OCI-LY1 (cell line): Measurements from ENCODE around the gene PTPRF.

Experiments
- H2AFZ ChIP-seq: fragments of 200-600 bp; sonication (generic), shearing (Covaris generic); 2 replicates; pipeline ENCODE4 v1.6.0; 2014; ENCODE audit warnings: antibody characterized with exemption, mild to moderate bottlenecking, low read length
- H3F3A ChIP-seq: fragments of 200-600 bp; sonication (generic), shearing (Covaris generic); 2 replicates; pipeline ENCODE4 v1.6.0; 2014; ENCODE audit warnings: mild to moderate bottlenecking, antibody characterized with exemption, low read length, moderate library complexity; ENCODE audit not compliant: insufficient read depth
- H3K27ac ChIP-seq: fragments of 200-600 bp; sonication (generic); 2 replicates; pipeline ENCODE4 v1.5.1; 2014; ENCODE audit warnings: low read length, mixed run types, mild to moderate bottlenecking, low read depth; ENCODE audit not compliant: poor library complexity, severe bottlenecking
- H3K27me3 ChIP-seq: fragments of 200-600 bp; sonication (generic); 2 replicates; pipeline ENCODE4 v1.6.0; 2014; ENCODE audit warnings: antibody characterized with exemption, mild to moderate bottlenecking, low read length, moderate library complexity; ENCODE audit not compliant: insufficient read depth
- H3K36me3 ChIP-seq: fragments of 200-600 bp; sonication (generic); 2 replicates; pipeline ENCODE4 v1.6.1; 2014; ENCODE audit warnings: mild to moderate bottlenecking, antibody characterized with exemption, low read length, moderate library complexity, mixed read lengths; ENCODE audit not compliant: insufficient read depth
- H3K4me1 ChIP-seq: fragments of 200-600 bp; sonication (generic); 2 replicates; pipeline ENCODE4 v1.5.1; 2014; ENCODE audit warnings: mild to moderate bottlenecking, low read length, moderate library complexity; ENCODE audit not compliant: insufficient read depth, severe bottlenecking
- H3K4me2 ChIP-seq: fragments of 200-600 bp; sonication (generic), shearing (Covaris generic); 2 replicates; pipeline ENCODE4 v1.6.1; 2014; ENCODE audit warnings: low read length
- H3K4me3 ChIP-seq: fragments of 200-600 bp; sonication (generic); 2 replicates; pipeline ENCODE4 v1.5.1; 2014; ENCODE audit warnings: low read length, low read depth, mild to moderate bottlenecking, mixed read lengths; ENCODE audit not compliant: poor library complexity, severe bottlenecking
- H3K79me2 ChIP-seq: fragments of 200-600 bp; shearing (Covaris generic); 2 replicates; pipeline ENCODE4 v1.6.1; 2016; ENCODE audit warnings: mixed run types, low read length, mixed read lengths; ENCODE audit not compliant: insufficient read depth
- H3K9ac ChIP-seq: fragments of 200-600 bp; sonication (generic), shearing (Covaris generic); 2 replicates; pipeline ENCODE4 v1.6.1; 2014; ENCODE audit warnings: mild to moderate bottlenecking, low read length, mixed read lengths
- H3K9me2 ChIP-seq: fragments of 200-600 bp; sonication (generic), shearing (Covaris generic); 2 replicates; pipeline ENCODE4 v1.6.1; 2014; ENCODE audit warnings: low read depth, mild to moderate bottlenecking, low read length, mixed read lengths
- H3K9me3 ChIP-seq: fragments of 200-600 bp; shearing (Covaris generic); 2 replicates; pipeline ENCODE4 v1.6.1; 2014; ENCODE audit warnings: low read length, mixed read lengths
- H4K20me1 ChIP-seq: fragments of 200-600 bp; sonication (generic), shearing (Covaris generic); 2 replicates; pipeline ENCODE4 v1.6.0; 2016; ENCODE audit warnings: mild to moderate bottlenecking, low read length; ENCODE audit not compliant: insufficient read depth
- CTCF ChIP-seq: fragments of 200-600 bp; sonication (generic), shearing (Covaris generic); IDR thresholded peaks from 2 replicates; pipeline ENCODE4 v1.5.1; 2017; ENCODE audit warnings: mild to moderate bottlenecking, antibody characterized with exemption, low read length, moderate library complexity, mixed read lengths
- EZH2 ChIP-seq: fragments of 200-600 bp; sonication (generic), shearing (Covaris generic); IDR thresholded peaks from 2 replicates; pipeline ENCODE4 v1.8.0; 2017; ENCODE audit warnings: borderline replicate concordance, mixed run types, mild to moderate bottlenecking, antibody characterized with exemption, low read length, moderate library complexity, mixed read lengths

Gene PTPRF

GRCh38 chr1:43538143-43538487, 7.4 kb downstream of the PTPRF start:
- Histone ChIP-seq H3K27ac (no peak overlapping the region), H3K9ac (no peak overlapping the region), H2AFZ (no peak overlapping the region), H3F3A (no peaks in the 10 kb centered on the region), H3K9me2 (no peaks in the 10 kb centered on the region), H3K9me3 (no peaks in the 10 kb centered on the region), H3K36me3 (no peaks in the 10 kb centered on the region), H3K4me1 (no peaks in the 10 kb centered on the region), H3K4me3 (no peak overlapping the region), H3K27me3 (no peaks in the 10 kb centered on the region), H3K4me2 (no peak overlapping the region), H4K20me1 (no peaks in the 10 kb centered on the region), H3K79me2 (no peaks in the 10 kb centered on the region)
- no peak for TF ChIP-seq EZH2

- no peak for TF ChIP-seq CTCF
- H3K36me3 ChIP-seq: no peaks in the 10 kb centered on the region
- no peak overlapping the region for H2AFZ ChIP-seq
- H3K4me2 ChIP-seq: no peak overlapping the region
- H3K27me3 ChIP-seq: no peaks in the 10 kb centered on the region
- H3K4me1 ChIP-seq: no peaks in the 10 kb centered on the region
- no peaks in the 10 kb centered on the region for H3K9me3 ChIP-seq
- no peak overlapping the region for H3K27ac ChIP-seq
- no peaks in the 10 kb centered on the region for H3K9me2 ChIP-seq
- H4K20me1 ChIP-seq: no peaks in the 10 kb centered on the region
- no peak overlapping the region for H3K9ac ChIP-seq
- H3F3A ChIP-seq: no peaks in the 10 kb centered on the region
- H3K79me2 ChIP-seq: no peaks in the 10 kb centered on the region
- no peak overlapping the region for H3K4me3 ChIP-seq
Measured at GRCh38 chr1:43538969-43539368, 8.3 kb downstream of the PTPRF start.

- no peaks in the 10 kb centered on the region for H3F3A ChIP-seq
- no peaks in the 10 kb centered on the region for H3K9me3 ChIP-seq
- no peaks in the 10 kb centered on the region for H3K36me3 ChIP-seq
- H3K27ac ChIP-seq: no peak overlapping the region
- no peaks in the 10 kb centered on the region for H3K27me3 ChIP-seq
- no peaks in the 10 kb centered on the region for H3K4me1 ChIP-seq
- no peaks in the 10 kb centered on the region for H3K9me2 ChIP-seq
- H3K9ac ChIP-seq: no peak overlapping the region
- no peak overlapping the region for H2AFZ ChIP-seq
- no peaks in the 10 kb centered on the region for H4K20me1 ChIP-seq
- H3K79me2 ChIP-seq: no peaks in the 10 kb centered on the region
- no peak overlapping the region for H3K4me3 ChIP-seq
- H3K4me2 ChIP-seq: no peak overlapping the region
- TF ChIP-seq EZH2: no peak
- TF ChIP-seq CTCF: no peak
Measured at GRCh38 chr1:43539726-43540434, 9.2 kb downstream of the PTPRF start.

- Histone ChIP-seq H3K79me2 (no peaks in the 10 kb centered on the region), H3K4me1 (no peaks in the 10 kb centered on the region), H3K36me3 (no peaks in the 10 kb centered on the region), H4K20me1 (no peaks in the 10 kb centered on the region), H3K4me2 (no peak overlapping the region), H3K4me3 (no peak overlapping the region), H3K9me3 (no peaks in the 10 kb centered on the region), H3K9me2 (no peaks in the 10 kb centered on the region), H3K27me3 (no peaks in the 10 kb centered on the region), H3K9ac (no peak overlapping the region), H2AFZ (no peak overlapping the region), H3F3A (no peaks in the 10 kb centered on the region), H3K27ac (no peak overlapping the region)
- TF ChIP-seq EZH2 (no peak), CTCF (no peak)
Measured at GRCh38 chr1:43540653-43541071, 10.0 kb downstream of the PTPRF start.
